Common myeloid progenitor, CD34-positive (primary cell): ENCODE measurements around the gene OR51B2.

ENCODE experiments used
- CTCF ChIA-PET: fragments of 350-600 bp; sonication (Branson Sonifier 250); formaldehyde crosslinking; loops from one replicate; lab custom pipeline; 2021; ENCODE audit warnings: antibody characterized with exemption; lab: Charles Lee
- POLR2A ChIA-PET: fragments of 350-600 bp; sonication (Branson Sonifier 250); formaldehyde crosslinking; loops from one replicate; lab custom pipeline; 2021; ENCODE audit warnings: antibody characterized with exemption; lab: Charles Lee
- DNase-seq, 3 donors: peaks; one replicate each; pipeline versions ENCODE4 v3.0.0 to v3.0.0-alpha.2; 2013
- H3K27ac ChIP-seq, 2 experiments: 1 replicate in 1 of 2; 2 replicates in 1 of 2; pipeline ENCODE4 v1.7.0; 2013; ENCODE audit warnings: inconsistent platforms in 2 of 2, low read length in 2 of 2, mild to moderate bottlenecking in 2 of 2, low read depth in 1 of 2, moderate library complexity in 1 of 2; ENCODE audit not compliant: severe bottlenecking in 2 of 2, insufficient read depth in 1 of 2, poor library complexity in 1 of 2
- H3K27me3 ChIP-seq, 5 experiments: replicated peaks in 2 of 5; 1 replicate in 3 of 5; 2 replicates in 2 of 5; pipeline versions ENCODE4 v1.6.1 to v1.7.0; 2013; ENCODE audit warnings: low read length in 4 of 5, mild to moderate bottlenecking in 2 of 5, moderate library complexity in 2 of 5, inconsistent platforms in 1 of 5; ENCODE audit not compliant: insufficient read depth in 5 of 5, control insufficient read depth in 4 of 5
- H3K36me3 ChIP-seq, 4 experiments: 1 replicate in 2 of 4; 2 replicates in 2 of 4; pipeline versions ENCODE4 v1.6.1 to v1.7.0; 2013; ENCODE audit warnings: low read length in 3 of 4, control low read depth in 1 of 4, mild to moderate bottlenecking in 1 of 4; ENCODE audit not compliant: control insufficient read depth in 4 of 4, insufficient read depth in 4 of 4
- H3K4me1 ChIP-seq, 4 experiments: 1 replicate in 3 of 4; 2 replicates in 1 of 4; pipeline versions ENCODE4 v1.6.1 to v1.7.1; 2013; ENCODE audit warnings: low read length in 3 of 4, mild to moderate bottlenecking in 3 of 4, control low read depth in 1 of 4, inconsistent platforms in 1 of 4, moderate library complexity in 1 of 4; ENCODE audit not compliant: control insufficient read depth in 4 of 4, insufficient read depth in 4 of 4; ENCODE audit errors: control extremely low read depth in 1 of 4
- H3K4me3 ChIP-seq, 7 experiments: 1 replicate in 4 of 7; 2 replicates in 3 of 7; pipeline versions ENCODE4 v1.5.1 to v1.7.0; 2013; ENCODE audit warnings: mild to moderate bottlenecking in 7 of 7, low read length in 6 of 7, moderate library complexity in 6 of 7, inconsistent platforms in 2 of 7, low read depth in 2 of 7, control low read depth in 1 of 7; ENCODE audit not compliant: insufficient read depth in 4 of 7, control insufficient read depth in 1 of 7; ENCODE audit errors: extremely low read depth in 1 of 7
- H3K9me3 ChIP-seq, 5 experiments: 1 replicate in 4 of 5; 2 replicates in 1 of 5; pipeline versions ENCODE4 v1.6.1 to v1.7.1; 2013; ENCODE audit warnings: low read length in 4 of 5, mild to moderate bottlenecking in 2 of 5, inconsistent platforms in 1 of 5, low read depth in 1 of 5, moderate library complexity in 1 of 5; ENCODE audit not compliant: control insufficient read depth in 4 of 5, insufficient read depth in 2 of 5; ENCODE audit errors: control extremely low read depth in 1 of 5
- WGBS: methylation state at CpG from one replicate; pipeline ENCODE4 v1.1.5; 2013; ENCODE audit not compliant: insufficient coverage; 5-methylcytosine and 5-hydroxymethylcytosine counted together

Gene OR51B2

GRCh38 chr11:5310423-5310822 lies 13.7 kb downstream of the OR51B2 start:
- Histone ChIP-seq H3K27me3 (no peaks in the 10 kb centered on the region), H3K4me1 (no peaks in the 10 kb centered on the region), H3K4me3 (no peak overlapping the region), H3K36me3 (no peaks in the 10 kb centered on the region), H3K9me3 (no peaks in the 10 kb centered on the region), H3K27ac (no peak overlapping the region)
- POLR2A ChIA-PET, result no interaction called here
- CTCF ChIA-PET, result no interaction called here
- WGBS, result no CpG with 5 or more reads among the region's 1 CpG
- DNase-seq, result no peak

GRCh38 chr11:5307256-5308019 lies 16.7 kb downstream of the OR51B2 start:
- DNase-seq, result no peak
- Histone ChIP-seq H3K9me3 (no peaks in the 10 kb centered on the region), H3K4me3 (no peak overlapping the region), H3K36me3 (no peaks in the 10 kb centered on the region), H3K4me1 (no peaks in the 10 kb centered on the region), H3K27ac (no peak overlapping the region), H3K27me3 (no peaks in the 10 kb centered on the region)
- no CpG with 5 or more reads among the region's 2 CpGs for WGBS
- CTCF ChIA-PET, result no interaction called here
- POLR2A ChIA-PET, result no interaction called here

GRCh38 chr11:5304046-5304445 lies 20.1 kb downstream of the OR51B2 start:
- ChIA-PET POLR2A (interaction anchor here (0.6 kb wide), 1 partner anchor 28 kb away, joined by 3 read pairs; no protein-coding TSS in a partner anchor), CTCF (interaction anchor here (0.9 kb wide), 1 partner anchor 48 kb away, joined by 3 read pairs; the partner anchor contains the start of gene OR51B6)
- H3K27ac ChIP-seq, result no peak overlapping the region
- WGBS, result no CpG with 5 or more reads among the region's 1 CpG
- no peaks in the 10 kb centered on the region for H3K4me1 ChIP-seq
- no peaks in the 10 kb centered on the region for H3K9me3 ChIP-seq
- H3K4me3 ChIP-seq, result no peak overlapping the region
- no peaks in the 10 kb centered on the region for H3K27me3 ChIP-seq
- H3K36me3 ChIP-seq, result no peaks in the 10 kb centered on the region
- no peak for DNase-seq

- POLR2A ChIA-PET, result interaction anchor here (0.6 kb wide), 1 partner anchor 27 kb away, joined by 3 read pairs; no protein-coding TSS in a partner anchor
- 80% methylated on average over 1 of the region's 5 CpGs for WGBS
- H3K9me3 ChIP-seq, result no peaks in the 10 kb centered on the region
These were observed 20.5 kb downstream of the OR51B2 start for GRCh38 chr11:5303626-5304025.

DNA sequence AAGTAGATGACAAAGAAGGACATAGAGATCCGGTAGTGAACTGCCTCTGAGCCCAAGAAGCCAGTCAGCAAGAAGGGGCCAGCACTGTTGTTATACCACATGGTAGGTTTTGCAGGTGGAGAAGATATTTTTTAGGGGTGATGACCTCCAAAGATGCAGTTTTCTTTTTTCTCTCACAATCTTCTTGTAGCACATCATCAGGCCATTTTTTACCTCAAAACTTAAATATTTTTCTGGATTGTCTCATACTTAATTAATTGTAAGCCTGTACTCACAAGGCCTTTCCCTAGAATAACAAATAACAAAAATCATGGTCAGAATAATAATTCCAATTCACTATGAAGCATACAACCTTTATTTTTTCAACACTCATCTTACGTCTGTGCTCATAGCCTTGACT lies 22.3 kb downstream of the OR51B2 start, which contains the start of gene OR51B4:
OR51B4 (minus strand) TSS at position 101 of the 400 bp plus-strand sequence; CDS start at position 101, 0 bp downstream.
- CTCF ChIA-PET, result no interaction called here
- WGBS, result 100% methylated on average over 2 of the region's 2 CpGs

More at GRCh38 chr11:5303626-5304025, 20.5 kb downstream of the OR51B2 start:
- Histone ChIP-seq H3K4me3 (no peak overlapping the region), H3K27me3 (no peaks in the 10 kb centered on the region), H3K27ac (no peak overlapping the region), H3K36me3 (no peaks in the 10 kb centered on the region), H3K4me1 (no peaks in the 10 kb centered on the region)
- peak in 2 of 3 donors; percentile 21 to 55 for DNase-seq
- CTCF ChIA-PET, result interaction anchor here (0.9 kb wide), 1 partner anchor 48 kb away, joined by 3 read pairs; the partner anchor contains the start of gene OR51B6

GRCh38 chr11:5300251-5300650 lies 23.8 kb downstream of the OR51B2 start:
- Histone ChIP-seq H3K27ac (no peak overlapping the region), H3K36me3 (no peaks in the 10 kb centered on the region), H3K4me1 (no peaks in the 10 kb centered on the region), H3K27me3 (no peaks in the 10 kb centered on the region), H3K9me3 (no peaks in the 10 kb centered on the region), H3K4me3 (no peak overlapping the region)
- ChIA-PET CTCF (interaction anchor here (1.6 kb wide), 1 partner anchor 9 kb away, joined by 6 read pairs; no protein-coding TSS in a partner anchor), POLR2A (no interaction called here)
- 83% methylated on average over 2 of the region's 3 CpGs for WGBS
- DNase-seq, result no peak

More for the DNA sequence above, 22.3 kb downstream of the OR51B2 start, which contains the start of gene OR51B4:
- H3K4me1 ChIP-seq, result no peaks in the 10 kb centered on the region
- H3K27me3 ChIP-seq, result no peaks in the 10 kb centered on the region
- no peak for DNase-seq
- no peaks in the 10 kb centered on the region for H3K36me3 ChIP-seq
- H3K9me3 ChIP-seq, result no peaks in the 10 kb centered on the region
- H3K4me3 ChIP-seq, result no peak within 1 kb of the TSS
- no peak within 1 kb of the TSS for H3K27ac ChIP-seq
- POLR2A ChIA-PET, result no interaction called here

DNA sequence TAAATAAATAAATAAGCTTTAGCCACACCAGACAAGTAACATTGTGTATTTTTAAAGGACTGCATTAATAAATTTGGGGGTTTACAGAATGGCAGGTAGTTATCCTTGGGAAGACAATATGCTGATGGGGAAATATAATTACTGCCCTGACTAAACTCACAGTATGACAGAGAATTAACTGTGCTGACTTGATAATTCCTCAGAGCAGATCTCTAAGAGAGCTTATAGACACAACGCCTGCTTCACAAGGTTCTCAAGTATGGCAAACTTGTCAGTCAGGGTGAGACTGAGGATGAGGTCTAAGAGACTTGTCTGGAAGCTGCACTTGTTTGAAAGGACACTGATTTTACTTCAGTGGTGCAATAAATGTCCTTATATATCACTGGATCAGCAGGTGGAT lies 25.6 kb downstream of the OR51B2 start:
- 63% methylated on average over 1 of the region's 1 CpG for WGBS
- H3K4me3 ChIP-seq, result no peak overlapping the region
- H3K9me3 ChIP-seq, result no peaks in the 10 kb centered on the region
- DNase-seq, result no peak
- no peaks in the 10 kb centered on the region for H3K36me3 ChIP-seq
- H3K27ac ChIP-seq, result no peak overlapping the region
- ChIA-PET POLR2A (no interaction called here), CTCF (interaction anchor here (0.6 to 1.5 kb wide), 4 partner anchors 17 to 188 kb away, joined by 3 to 4 read pairs (median 3); no protein-coding TSS in a partner anchor)
- no peaks in the 10 kb centered on the region for H3K27me3 ChIP-seq
- no peaks in the 10 kb centered on the region for H3K4me1 ChIP-seq
